WTC11 (cell line): ENCODE data around the gene GRAMD1B. TPM values are rescaled to one million over a fixed set of nuclear protein-coding genes. Genes with fewer than 3 reads are reported as not detected.

Experiments used
- ATAC-seq: fragments of 200-7000 bp; cut with Tn5 transposase; 2 replicates; pipeline ENCODE4 v1.10.0; 2021; ENCODE audit warnings: mild to moderate bottlenecking, moderate library complexity
- CTCF ChIA-PET: fragments of 300-600 bp; sonication (Branson Sonifier 250); formaldehyde crosslinking; loops from one replicate; lab custom pipeline; 2021; ENCODE audit warnings: antibody characterized with exemption; lab: Charles Lee
- POLR2A ChIA-PET: fragments of 350-600 bp; sonication (Branson Sonifier 250); formaldehyde crosslinking; loops from one replicate; lab custom pipeline; 2021; ENCODE audit warnings: antibody characterized with exemption; lab: Charles Lee
- DNase-seq: peaks from one replicate; pipeline ENCODE4 v3.0.0; 2021; ENCODE audit warnings: low spot score
- H3K27ac Mint-ChIP-seq: 2 replicates; pipeline ENCODE4 v1.8.0; 2021; ENCODE audit warnings: mixed read lengths
- H3K27me3 Mint-ChIP-seq: 2 replicates; pipeline ENCODE4 v1.8.0; 2021; ENCODE audit warnings: low read depth, mild to moderate bottlenecking, moderate library complexity, mixed read lengths
- H3K36me3 Mint-ChIP-seq: 2 replicates; pipeline ENCODE4 v1.8.0; 2021; ENCODE audit warnings: mixed read lengths
- H3K4me1 Mint-ChIP-seq: 2 replicates; pipeline ENCODE4 v1.8.0; 2022; ENCODE audit warnings: mixed read lengths
- H3K4me3 Mint-ChIP-seq: 2 replicates; pipeline ENCODE4 v1.8.0; 2021; ENCODE audit warnings: mild to moderate bottlenecking, moderate library complexity, mixed read lengths
- H3K9me3 Mint-ChIP-seq: 2 replicates; pipeline ENCODE4 v1.8.0; 2021; ENCODE audit warnings: mixed read lengths
- ATF3 ChIP-seq: sonication (generic); formaldehyde crosslinking; conservative IDR thresholded peaks from 2 replicates; pipeline ENCODE4 v1.8.1; 2022; ENCODE audit warnings: mild to moderate bottlenecking, missing genetic modification reagents
- CBFB ChIP-seq: sonication (generic); formaldehyde crosslinking; IDR thresholded peaks from 2 replicates; pipeline ENCODE4 v1.8.1; 2022; ENCODE audit warnings: mild to moderate bottlenecking, low read depth, missing genetic modification reagents
- ETV6 ChIP-seq: sonication (generic); formaldehyde crosslinking; IDR thresholded peaks from 2 replicates; pipeline ENCODE4 v1.8.1; 2022; ENCODE audit warnings: mild to moderate bottlenecking, missing genetic modification reagents
- HMGXB4 ChIP-seq: sonication (generic); formaldehyde crosslinking; IDR thresholded peaks from 2 replicates; pipeline ENCODE4 v1.8.1; 2023; ENCODE audit warnings: mild to moderate bottlenecking, moderate library complexity, missing genetic modification reagents
- JUN ChIP-seq: sonication (generic); formaldehyde crosslinking; IDR thresholded peaks from 2 replicates; pipeline ENCODE4 v1.8.0; 2023; ENCODE audit warnings: mild to moderate bottlenecking, missing genetic modification reagents
- MXD4 ChIP-seq: fragments of 250-450 bp; sonication (Bioruptor Pico); IDR thresholded peaks from 2 replicates; pipeline ENCODE4 v1.8.0; 2021; ENCODE audit warnings: mild to moderate bottlenecking, moderate library complexity, borderline replicate concordance
- OVOL2 ChIP-seq: fragments of 250-450 bp; sonication (Bioruptor Pico); IDR thresholded peaks from 2 replicates; pipeline ENCODE4 v1.9.0; 2021; ENCODE audit warnings: mild to moderate bottlenecking, borderline replicate concordance
- PRDM15 ChIP-seq: sonication (generic); formaldehyde crosslinking; IDR thresholded peaks from 2 replicates; pipeline ENCODE4 v1.8.0; 2022; ENCODE audit warnings: missing genetic modification reagents
- RORB ChIP-seq: fragments of 250-450 bp; sonication (Bioruptor Pico); IDR thresholded peaks from 2 replicates; pipeline ENCODE4 v1.9.0; 2021; ENCODE audit warnings: mild to moderate bottlenecking
- SOX15 ChIP-seq: fragments of 250-450 bp; sonication (Bioruptor Pico); IDR thresholded peaks from 2 replicates; pipeline ENCODE4 v1.9.0; 2021; ENCODE audit warnings: mild to moderate bottlenecking
- TEAD1 ChIP-seq: sonication (generic); formaldehyde crosslinking; IDR thresholded peaks from 2 replicates; pipeline ENCODE4 v1.8.0; 2022; ENCODE audit warnings: mild to moderate bottlenecking, missing genetic modification reagents
- ZNF138 ChIP-seq: sonication (generic); formaldehyde crosslinking; conservative IDR thresholded peaks from 2 replicates; pipeline ENCODE4 v1.8.1; 2022; ENCODE audit warnings: mild to moderate bottlenecking, moderate library complexity, missing genetic modification reagents
- ZNF317 ChIP-seq: sonication (generic); formaldehyde crosslinking; IDR thresholded peaks from 2 replicates; pipeline ENCODE4 v1.8.1; 2023; ENCODE audit warnings: low read depth, mild to moderate bottlenecking, moderate library complexity, missing genetic modification reagents, borderline replicate concordance
- ZNF396 ChIP-seq: fragments of 250-450 bp; sonication (Bioruptor Pico); IDR thresholded peaks from 2 replicates; pipeline ENCODE4 v1.8.0; 2021; ENCODE audit warnings: mild to moderate bottlenecking, moderate library complexity, borderline replicate concordance
- ZNF425 ChIP-seq: fragments of 250-450 bp; sonication (Bioruptor Pico); conservative IDR thresholded peaks from 2 replicates; pipeline ENCODE4 v1.9.0; 2021; ENCODE audit warnings: mild to moderate bottlenecking
- total RNA-seq: library from RNA; stranded (reverse); gene quantifications from 3 replicates; pipeline ENCODE4 v1.2.3, GENCODE V29; 2021
- TF ChIP-seq, protein P1 (sequence below): sonication (generic); formaldehyde crosslinking; IDR thresholded peaks from 2 replicates; pipeline ENCODE4 v1.8.1; 2022; ENCODE audit warnings: missing genetic modification reagents, borderline replicate concordance
- TF ChIP-seq, protein P2 (sequence below): sonication (generic); formaldehyde crosslinking; IDR thresholded peaks from 2 replicates; pipeline ENCODE4 v1.8.0; 2022; ENCODE audit warnings: mild to moderate bottlenecking, missing genetic modification reagents

Gene GRAMD1B
- total RNA-seq, 1 experiment from 2014 or later, result 31.5 TPM

DNA sequence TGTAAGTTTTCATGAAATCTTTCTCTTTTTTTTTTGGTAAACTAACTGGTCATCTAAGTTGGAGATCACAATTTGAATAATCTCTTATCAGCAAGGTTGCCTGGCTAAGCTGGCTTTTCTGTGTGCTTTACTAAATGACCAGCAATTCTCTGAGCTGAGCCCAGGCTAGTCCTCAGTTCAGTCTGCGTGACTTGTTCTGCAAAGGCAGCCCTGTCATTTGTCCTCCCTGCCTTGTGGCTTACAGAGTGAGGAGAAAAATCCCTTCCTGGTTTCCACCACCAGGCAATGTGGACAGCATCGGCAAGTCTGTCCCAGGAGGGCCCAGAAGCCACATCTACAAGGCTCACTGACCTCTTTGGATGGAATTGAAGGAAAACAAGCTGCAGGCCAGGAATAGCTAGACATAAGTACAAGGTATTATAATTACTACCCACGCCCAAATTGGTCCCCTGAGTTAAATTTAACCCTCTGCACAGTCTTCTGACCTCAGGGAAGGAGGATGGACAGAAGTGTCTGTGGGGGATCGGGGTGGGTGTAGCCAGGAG, 115.7 kb downstream of the GRAMD1B start:
- CTCF ChIA-PET, result interaction anchor here (0.5 to 5.8 kb wide), 6 partner anchors 9 to 104 kb away, joined by 3 to 40 read pairs (median 4); no protein-coding TSS in a partner anchor
- POLR2A ChIA-PET, result no interaction called here
- Mint-ChIP-seq H3K4me3 (no peak overlapping the region), H3K4me1 (peaks cover 34% of the 10 kb centered on the region), H3K9me3 (no peaks in the 10 kb centered on the region), H3K27ac (no peak overlapping the region), H3K27me3 (no peaks in the 10 kb centered on the region), H3K36me3 (no peaks in the 10 kb centered on the region)
- no peak for TF ChIP-seq ZNF396
- TF ChIP-seq HMGXB4 (CRISPR knock-in tag), result no peak
- no peak for TF ChIP-seq RORB (CRISPR knock-in tag)
- TF ChIP-seq PRDM15 (CRISPR knock-in tag), result no peak
- no peak for TF ChIP-seq SOX15 (CRISPR knock-in tag)
- no peak for TF ChIP-seq MXD4 (CRISPR knock-in tag)
- TF ChIP-seq, protein P1, sequence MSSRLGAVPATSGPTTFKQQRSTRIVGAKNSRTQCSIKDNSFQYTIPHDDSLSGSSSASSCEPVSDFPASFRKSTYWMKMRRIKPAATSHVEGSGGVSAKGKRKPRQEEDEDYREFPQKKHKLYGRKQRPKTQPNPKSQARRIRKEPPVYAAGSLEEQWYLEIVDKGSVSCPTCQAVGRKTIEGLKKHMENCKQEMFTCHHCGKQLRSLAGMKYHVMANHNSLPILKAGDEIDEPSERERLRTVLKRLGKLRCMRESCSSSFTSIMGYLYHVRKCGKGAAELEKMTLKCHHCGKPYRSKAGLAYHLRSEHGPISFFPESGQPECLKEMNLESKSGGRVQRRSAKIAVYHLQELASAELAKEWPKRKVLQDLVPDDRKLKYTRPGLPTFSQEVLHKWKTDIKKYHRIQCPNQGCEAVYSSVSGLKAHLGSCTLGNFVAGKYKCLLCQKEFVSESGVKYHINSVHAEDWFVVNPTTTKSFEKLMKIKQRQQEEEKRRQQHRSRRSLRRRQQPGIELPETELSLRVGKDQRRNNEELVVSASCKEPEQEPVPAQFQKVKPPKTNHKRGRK, result no peak
- TF ChIP-seq ZNF317 (CRISPR knock-in tag), result no peak
- no peak for TF ChIP-seq ETV6 (CRISPR knock-in tag)
- no peak for TF ChIP-seq JUN (CRISPR knock-in tag)
- TF ChIP-seq ZNF425 (CRISPR knock-in tag), result no peak
- TF ChIP-seq CBFB (CRISPR knock-in tag), result no peak
- TF ChIP-seq, protein P2, sequence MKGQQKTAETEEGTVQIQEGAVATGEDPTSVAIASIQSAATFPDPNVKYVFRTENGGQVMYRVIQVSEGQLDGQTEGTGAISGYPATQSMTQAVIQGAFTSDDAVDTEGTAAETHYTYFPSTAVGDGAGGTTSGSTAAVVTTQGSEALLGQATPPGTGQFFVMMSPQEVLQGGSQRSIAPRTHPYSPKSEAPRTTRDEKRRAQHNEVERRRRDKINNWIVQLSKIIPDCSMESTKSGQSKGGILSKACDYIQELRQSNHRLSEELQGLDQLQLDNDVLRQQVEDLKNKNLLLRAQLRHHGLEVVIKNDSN, result no peak
- no peak for TF ChIP-seq OVOL2
- DNase-seq (no peak), ATAC-seq (no peak)

- Mint-ChIP-seq H3K36me3 (no peaks in the 10 kb centered on the region), H3K27me3 (no peaks in the 10 kb centered on the region), H3K4me3 (no peak overlapping the region), H3K9me3 (no peaks in the 10 kb centered on the region), H3K27ac (no peak overlapping the region), H3K4me1 (peaks cover 34% of the 10 kb centered on the region)
- POLR2A ChIA-PET, result no interaction called here
- TF ChIP-seq ZNF317 (CRISPR knock-in tag) (no peak), MXD4 (CRISPR knock-in tag) (no peak), TEAD1 (CRISPR knock-in tag) (no peak), ATF3 (CRISPR knock-in tag) (no peak), SOX15 (CRISPR knock-in tag) (no peak), ZNF138 (CRISPR knock-in tag) (no peak)
- no peak for DNase-seq
- CTCF ChIA-PET, result interaction anchor here (0.5 to 5.8 kb wide), 6 partner anchors 8 to 103 kb away, joined by 3 to 40 read pairs (median 4); no protein-coding TSS in a partner anchor
- no peak for ATAC-seq
Observed at GRCh38 chr11:123546515-123546914, 116.4 kb downstream of the GRAMD1B start.
